Neural progenitor cell (in vitro differentiated cells): ENCODE measurements around the gene SPRR3. TPM values are rescaled to one million over a fixed set of nuclear protein-coding genes. Genes with fewer than 3 reads are reported as not detected.

ENCODE experiments used
- DNase-seq: peaks from one replicate; pipeline ENCODE4 v3.0.0-alpha.2; 2016; ENCODE audit warnings: low spot score
- H2AFZ ChIP-seq: fragments of 200-600 bp; sonication (generic); replicated peaks from 2 replicates; pipeline ENCODE4 v1.6.1; 2016; ENCODE audit warnings: antibody characterized with exemption
- H3F3A ChIP-seq: fragments of 200-600 bp; sonication (generic); 2 replicates; pipeline ENCODE4 v1.6.1; 2016; ENCODE audit warnings: antibody characterized with exemption, low read depth
- H3K27ac ChIP-seq: fragments of 200-600 bp; sonication (generic); 2 replicates; pipeline ENCODE4 v1.5.1; 2016; ENCODE audit warnings: mild to moderate bottlenecking
- H3K27me3 ChIP-seq: fragments of 200-600 bp; sonication (generic); 2 replicates; pipeline ENCODE4 v1.6.1; 2016; ENCODE audit warnings: mild to moderate bottlenecking, moderate library complexity
- H3K36me3 ChIP-seq: fragments of 200-600 bp; sonication (generic); 2 replicates; pipeline ENCODE4 v1.5.1; 2016
- H3K4me1 ChIP-seq: fragments of 200-600 bp; sonication (generic); 2 replicates; pipeline ENCODE4 v1.6.1; 2016; ENCODE audit warnings: mixed run types
- H3K4me2 ChIP-seq: fragments of 200-600 bp; sonication (generic); 2 replicates; pipeline ENCODE4 v1.6.1; 2016
- H3K4me3 ChIP-seq: fragments of 200-600 bp; sonication (generic); 2 replicates; pipeline ENCODE4 v1.5.1; 2016
- H3K79me2 ChIP-seq: fragments of 200-600 bp; sonication (generic); 2 replicates; pipeline ENCODE4 v1.6.1; 2016; ENCODE audit warnings: low read depth
- H3K9ac ChIP-seq: fragments of 200-600 bp; sonication (generic); 2 replicates; pipeline ENCODE4 v1.6.1; 2016
- H3K9me3 ChIP-seq: fragments of 200-600 bp; sonication (generic); 2 replicates; pipeline ENCODE4 v1.5.1; 2016; ENCODE audit warnings: low read depth
- H4K20me1 ChIP-seq: fragments of 200-600 bp; sonication (generic); 2 replicates; pipeline ENCODE4 v1.6.1; 2016; ENCODE audit warnings: low read depth
- H3K27ac Mint-ChIP-seq: 3 replicates; pipeline ENCODE4 v1.8.0; 2021; ENCODE audit warnings: mixed read lengths
- H3K27me3 Mint-ChIP-seq: 2 replicates; pipeline ENCODE4 v1.8.0; 2022; ENCODE audit warnings: low read depth, mild to moderate bottlenecking, inconsistent platforms, moderate library complexity, mixed read lengths; ENCODE audit not compliant: insufficient read depth
- H3K36me3 Mint-ChIP-seq: 3 replicates; pipeline ENCODE4 v1.8.0; 2021; ENCODE audit warnings: mixed read lengths
- H3K4me1 Mint-ChIP-seq: 3 replicates; pipeline ENCODE4 v1.8.0; 2021; ENCODE audit warnings: mixed read lengths
- H3K4me3 Mint-ChIP-seq: 3 replicates; pipeline ENCODE4 v1.8.0; 2021; ENCODE audit warnings: mild to moderate bottlenecking, moderate library complexity, mixed read lengths
- H3K9me3 Mint-ChIP-seq: 3 replicates; pipeline ENCODE4 v1.8.0; 2020; ENCODE audit warnings: mixed read lengths
- CTCF ChIP-seq: fragments of 200-600 bp; sonication (generic); IDR thresholded peaks from 2 replicates; pipeline ENCODE4 v1.5.1; 2017; ENCODE audit warnings: antibody characterized with exemption, mild to moderate bottlenecking
- EZH2 ChIP-seq: fragments of 200-600 bp; sonication (generic); IDR thresholded peaks from 2 replicates; pipeline ENCODE4 v1.6.1; 2017; ENCODE audit warnings: antibody characterized with exemption, mild to moderate bottlenecking, moderate library complexity
- EZH2phosphoT487 ChIP-seq: fragments of 200-600 bp; sonication (generic); IDR thresholded peaks from 2 replicates; pipeline ENCODE4 v1.6.1; 2017; ENCODE audit warnings: antibody characterized with exemption
- total RNA-seq: library from RNA; depleted of rRNA; stranded (reverse); fragments of >200 nt; gene quantifications from 2 replicates; pipeline ENCODE4 v1.2.3, GENCODE V29; 2015; ENCODE audit warnings: low replicate concordance

SPRR3 gene
- not detected in 2 replicates for total RNA-seq

GRCh38 chr1:153001382-153001781 is at the start of gene SPRR3:
Gene SPRR3 (plus strand): TSS chr1:153001749. CDS start chr1:153003021, 1,272 bp downstream.
- Histone ChIP-seq H3K4me1 (no peaks in the 10 kb centered on the region), H3K79me2 (no peaks in the 10 kb centered on the region), H3F3A (no peaks in the 10 kb centered on the region), H3K27ac (no peak within 1 kb of the TSS), H3K27me3 (no peaks in the 10 kb centered on the region), H3K9me3 (peaks cover 20% of the 10 kb centered on the region), H2AFZ (no peak within 1 kb of the TSS), H4K20me1 (no peaks in the 10 kb centered on the region), H3K9ac (no peak within 1 kb of the TSS), H3K4me3 (no peak within 1 kb of the TSS), H3K36me3 (no peaks in the 10 kb centered on the region), H3K4me2 (no peak within 1 kb of the TSS)
- H3K27ac Mint-ChIP-seq, result no peak within 1 kb of the TSS
- no peaks in the 10 kb centered on the region for H3K36me3 Mint-ChIP-seq
- TF ChIP-seq EZH2phosphoT487 (no peak), CTCF (no peak), EZH2 (no peak)
- no peak for DNase-seq
- H3K27me3 Mint-ChIP-seq, result no peaks in the 10 kb centered on the region
- no peaks in the 10 kb centered on the region for H3K9me3 Mint-ChIP-seq
- H3K4me3 Mint-ChIP-seq, result no peak within 1 kb of the TSS
- no peaks in the 10 kb centered on the region for H3K4me1 Mint-ChIP-seq

- H4K20me1 ChIP-seq, result no peaks in the 10 kb centered on the region
- no peak overlapping the region for H3K4me2 ChIP-seq
- Mint-ChIP-seq H3K27ac (no peak overlapping the region), H3K4me1 (no peaks in the 10 kb centered on the region), H3K27me3 (peaks cover 6% of the 10 kb centered on the region), H3K36me3 (no peaks in the 10 kb centered on the region), H3K4me3 (no peak overlapping the region), H3K9me3 (peaks cover 3% of the 10 kb centered on the region)
- H3F3A ChIP-seq, result no peaks in the 10 kb centered on the region
- no peaks in the 10 kb centered on the region for H3K27me3 ChIP-seq
- H3K9ac ChIP-seq, result no peak overlapping the region
- no peaks in the 10 kb centered on the region for H3K36me3 ChIP-seq
- H3K27ac ChIP-seq, result no peak overlapping the region
- H3K4me1 ChIP-seq, result no peaks in the 10 kb centered on the region
- DNase-seq, result no peak
- H3K9me3 ChIP-seq, result peaks cover 4% of the 10 kb centered on the region
- H2AFZ ChIP-seq, result no peak overlapping the region
- no peak overlapping the region for H3K4me3 ChIP-seq
- TF ChIP-seq CTCF (no peak), EZH2phosphoT487 (no peak), EZH2 (no peak)
- H3K79me2 ChIP-seq, result no peaks in the 10 kb centered on the region
These were observed 47.8 kb upstream of the SPRR3 start for GRCh38 chr1:152953761-152954160.

GRCh38 chr1:152954436-152954835 is 47.1 kb upstream of the SPRR3 start:
- Mint-ChIP-seq H3K4me1 (no peaks in the 10 kb centered on the region), H3K4me3 (no peak overlapping the region), H3K27ac (no peak overlapping the region), H3K36me3 (no peaks in the 10 kb centered on the region), H3K9me3 (peaks cover 3% of the 10 kb centered on the region), H3K27me3 (peaks cover 6% of the 10 kb centered on the region)
- no peak overlapping the region for H2AFZ ChIP-seq
- no peaks in the 10 kb centered on the region for H4K20me1 ChIP-seq
- H3K4me3 ChIP-seq, result no peak overlapping the region
- H3K27ac ChIP-seq, result no peak overlapping the region
- no peak overlapping the region for H3K9ac ChIP-seq
- no peaks in the 10 kb centered on the region for H3F3A ChIP-seq
- no peaks in the 10 kb centered on the region for H3K36me3 ChIP-seq
- H3K4me2 ChIP-seq, result no peak overlapping the region
- H3K9me3 ChIP-seq, result peaks cover 4% of the 10 kb centered on the region
- no peak for DNase-seq
- no peaks in the 10 kb centered on the region for H3K4me1 ChIP-seq
- no peaks in the 10 kb centered on the region for H3K27me3 ChIP-seq
- H3K79me2 ChIP-seq, result no peaks in the 10 kb centered on the region
- TF ChIP-seq EZH2, result no peak
- no peak for TF ChIP-seq EZH2phosphoT487
- TF ChIP-seq CTCF, result no peak
